GM19238 (cell line): ENCODE measurements around the gene HLA-DQB1.

Experiments used
- DNase-seq: peaks from one replicate; pipeline ENCODE4 v3.0.0; 2011; ENCODE audit warnings: low spot score; ENCODE audit not compliant: insufficient read length

The HLA-DQB1 gene

GRCh38 chr6:32627831-32628230, 38.6 kb downstream of the HLA-DQB1 start:
- DNase-seq = peak; percentile 33

- DNase-seq = no peak
Measured at GRCh38 chr6:32627249-32627648, 39.2 kb downstream of the HLA-DQB1 start.

- no peak for DNase-seq
Measured at GRCh38 chr6:32625137-32625536, 41.3 kb downstream of the HLA-DQB1 start.

GRCh38 chr6:32624565-32624964, 41.9 kb downstream of the HLA-DQB1 start:
- DNase-seq = no peak

- DNase-seq = no peak
Measured at GRCh38 chr6:32623693-32624092, 42.8 kb downstream of the HLA-DQB1 start.

GRCh38 chr6:32622545-32623401, 43.7 kb downstream of the HLA-DQB1 start:
- peak; percentile 26 for DNase-seq

- no peak for DNase-seq
Measured at GRCh38 chr6:32621372-32621771, 45.1 kb downstream of the HLA-DQB1 start.

- no peak for DNase-seq
Measured at GRCh38 chr6:32617751-32618150, 48.7 kb downstream of the HLA-DQB1 start.

- no peak for DNase-seq
Measured at GRCh38 chr6:32615885-32616532, 50.4 kb downstream of the HLA-DQB1 start.

- DNase-seq = no peak
Measured at GRCh38 chr6:32614366-32615081, 51.9 kb downstream of the HLA-DQB1 start.

GRCh38 chr6:32613475-32613874, 53.0 kb downstream of the HLA-DQB1 start:
- DNase-seq = no peak

GRCh38 chr6:32610682-32611296, 55.7 kb downstream of the HLA-DQB1 start:
- no peak for DNase-seq

GRCh38 chr6:32609731-32610640, 56.5 kb downstream of the HLA-DQB1 start:
- peak; percentile 18 for DNase-seq
